Esophagus muscularis mucosa (tissue), 4 donors: ENCODE data around the gene SMIM3. TPM values are rescaled to one million over a fixed set of nuclear protein-coding genes. Genes with fewer than 3 reads are reported as not detected.
A peak's percentile ranks its signal among the peaks of the same experiment; 100 is the strongest.

Experiments
- DNase-seq: peaks from one replicate; pipeline ENCODE4 v3.0.0-alpha.2; 2017; ENCODE audit errors: extremely low spot score
- H3K27ac ChIP-seq, 4 donors: fragments of 200-600 bp; sonication (generic); replicated peaks in 1 of 4; 1 replicate in 3 of 4; 2 replicates in 1 of 4; pipeline ENCODE4 v1.5.1; 2016 to 2019; ENCODE audit warnings: mild to moderate bottlenecking in 1 of 4
- H3K27me3 ChIP-seq, 4 donors: fragments of 200-600 bp; sonication (generic); one replicate each; pipeline versions ENCODE4 v1.5.1 to v1.6.0; 2016 to 2019
- H3K36me3 ChIP-seq, 4 donors: fragments of 200-600 bp; sonication (generic); one replicate each; pipeline ENCODE4 v1.5.1; 2016 to 2019
- H3K4me1 ChIP-seq, 4 donors: fragments of 200-600 bp; sonication (generic); one replicate each; pipeline ENCODE4 v1.5.1; 2016 to 2019
- H3K4me3 ChIP-seq, 4 donors: fragments of 200-600 bp; sonication (generic); 1 replicate in 2 of 4; 2 replicates in 2 of 4; pipeline ENCODE4 v1.5.1; 2016 to 2019; ENCODE audit warnings: mild to moderate bottlenecking in 4 of 4, moderate library complexity in 1 of 4
- H3K9me3 ChIP-seq, 4 donors: fragments of 200-600 bp; sonication (generic); 1 replicate in 3 of 4; 2 replicates in 1 of 4; pipeline ENCODE4 v1.5.1; 2016 to 2019
- CTCF ChIP-seq, 3 experiments: fragments of 200-600 bp in 2 of 3; fragments of 450-650 bp in 1 of 3; sonication (generic) in 2 of 3; IDR thresholded peaks; one replicate each; pipeline ENCODE4 v1.5.1; 2017 to 2019; ENCODE audit warnings: antibody characterized with exemption in 3 of 3, mild to moderate bottlenecking in 2 of 3, moderate library complexity in 1 of 3
- EP300 ChIP-seq: sonication (generic); formaldehyde crosslinking; IDR thresholded peaks from one replicate; pipeline ENCODE4 v1.6.1; 2017; ENCODE audit warnings: antibody characterized with exemption
- POLR2A ChIP-seq: fragments of 450-650 bp; IDR thresholded peaks from one replicate; pipeline ENCODE4 v1.6.1; 2017; ENCODE audit warnings: antibody characterized with exemption, moderate library complexity, mild to moderate bottlenecking, low read depth
- POLR2AphosphoS5 ChIP-seq, 2 donors: sonication (generic); formaldehyde crosslinking; IDR thresholded peaks; one replicate each; pipeline ENCODE4 v1.6.1; 2017; ENCODE audit warnings: antibody characterized with exemption in 2 of 2
- WGBS: methylation state at CpG from one replicate; pipeline ENCODE4 v1.1.5; 2018; 5-methylcytosine and 5-hydroxymethylcytosine counted together
- intact Hi-C: fragments of 100-400 bp; cut with DNase I; formaldehyde crosslinking; loops from one replicate; pipeline ENCODE4 v1.15.1; 2023
- total RNA-seq, 4 donors: library from RNA; depleted of rRNA; stranded (reverse); fragments of >200 nt; gene quantifications; one replicate each; pipeline versions ENCODE4 v1.1.0 to v1.2.1, GENCODE V29; 2016

SMIM3 gene
- total RNA-seq, 4 donors from 2014 or later = 39.9 to 48.4 (median 44.4) TPM

GRCh38 chr5:150781706-150782614, 3.4 kb downstream of the SMIM3 start:
- DNase-seq = peak; percentile 95
- 54% methylated on average over 7 of the region's 10 CpGs for WGBS
- TF ChIP-seq CTCF (IDR thresholded peaks at IDR 0.05) = no peak
- peak; percentile 73 to 86 for TF ChIP-seq POLR2AphosphoS5 (IDR thresholded peaks at IDR 0.05)
- Histone ChIP-seq H3K36me3 (no peaks in the 10 kb centered on the region), H3K27me3 (no peaks in the 10 kb centered on the region), H3K27ac (peak overlapping the region; percentile 90 to 95 (median 93)), H3K4me1 (peaks cover 59 to 72% (median 65%) of the 10 kb centered on the region in 4 donors), H3K9me3 (no peaks in the 10 kb centered on the region), H3K4me3 (peak overlapping the region; percentile 5 to 93 (median 75))
- intact Hi-C loops = loop anchor here (10.0 kb wide), 1 partner anchor 223 kb away; no protein-coding TSS in a partner anchor

DNA sequence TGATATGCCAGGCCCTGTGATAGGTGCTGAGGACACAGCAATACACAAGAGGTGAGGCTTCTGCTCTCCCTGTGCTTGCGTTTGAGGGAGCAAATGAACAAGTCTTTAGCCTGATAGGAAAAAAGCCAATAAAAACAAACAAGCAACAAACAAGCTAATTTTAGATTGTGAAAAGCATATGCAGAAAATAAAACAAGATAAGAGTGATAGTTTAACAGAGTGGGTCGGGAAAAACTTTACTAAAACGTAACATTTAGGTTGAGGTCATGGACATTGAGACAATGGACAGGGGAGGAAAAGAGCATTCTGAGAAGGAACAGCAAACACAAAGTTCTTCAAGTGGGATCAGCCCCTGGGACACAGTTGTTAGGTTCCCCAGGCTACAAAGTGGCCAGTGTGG, 4.3 kb downstream of the SMIM3 start:
- H3K27me3 ChIP-seq = no peaks in the 10 kb centered on the region
- H3K4me3 ChIP-seq = peak overlapping the region in 3 of 4 donors; percentile 3 to 72 (median 25)
- no peaks in the 10 kb centered on the region for H3K9me3 ChIP-seq
- intact Hi-C loops = loop anchor here (10.0 kb wide), 1 partner anchor 222 kb away; no protein-coding TSS in a partner anchor
- whole genome bisulfite sequencing = 65% methylated on average over 3 of the region's 3 CpGs
- TF ChIP-seq POLR2AphosphoS5 (IDR thresholded peaks at IDR 0.05) (no peak), POLR2A (no peak), CTCF (IDR thresholded peaks at IDR 0.05) (no peak), EP300 (no peak)
- no peaks in the 10 kb centered on the region for H3K36me3 ChIP-seq
- DNase-seq = no peak
- peak overlapping the region; percentile 90 to 95 (median 93) for H3K27ac ChIP-seq
- H3K4me1 ChIP-seq = peaks cover 54 to 74% (median 62%) of the 10 kb centered on the region in 4 donors

DNA sequence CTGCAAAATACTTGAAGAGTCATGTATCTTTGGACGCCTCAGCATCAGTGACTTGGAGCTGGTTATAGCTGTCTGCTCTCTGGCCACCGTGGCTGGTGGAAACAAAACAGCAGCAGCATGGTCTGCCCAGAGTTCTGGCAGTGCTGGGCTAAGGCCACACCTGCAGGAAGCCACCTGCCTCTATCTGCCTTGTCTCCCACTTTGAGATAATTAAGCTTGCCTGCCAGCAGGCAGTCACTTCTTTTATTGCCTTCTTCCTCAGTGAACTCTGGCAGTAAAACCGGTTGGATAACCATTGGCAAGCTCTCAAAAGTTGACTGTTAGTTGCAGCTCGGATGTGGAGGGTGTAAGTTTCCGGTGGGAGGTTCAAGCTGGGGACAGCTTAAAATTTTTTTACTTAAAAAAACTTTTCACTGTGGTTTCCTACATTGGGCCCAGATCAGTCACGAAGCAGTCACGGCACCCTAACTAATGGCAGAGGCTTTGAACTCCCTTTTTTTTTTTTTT, 4.9 kb downstream of the SMIM3 start:
- H3K36me3 ChIP-seq = no peaks in the 10 kb centered on the region
- WGBS = 12% methylated on average over 7 of the region's 7 CpGs
- no peaks in the 10 kb centered on the region for H3K9me3 ChIP-seq
- H3K4me1 ChIP-seq = peaks cover 55 to 74% (median 61%) of the 10 kb centered on the region in 4 donors
- peak overlapping the region; percentile 90 to 95 (median 93) for H3K27ac ChIP-seq
- intact Hi-C loops = loop anchor here (10.0 kb wide), 1 partner anchor 221 kb away; no protein-coding TSS in a partner anchor
- DNase-seq = no peak
- peak overlapping the region in 3 of 4 donors; percentile 11 to 25 (median 18) for H3K4me3 ChIP-seq
- no peaks in the 10 kb centered on the region for H3K27me3 ChIP-seq
- TF ChIP-seq POLR2A = no peak
- TF ChIP-seq POLR2AphosphoS5 (IDR thresholded peaks at IDR 0.05) = peak; percentile 56 to 74

GRCh38 chr5:150785950-150786349, 7.4 kb downstream of the SMIM3 start:
- TF ChIP-seq EP300 (no peak), CTCF (IDR thresholded peaks at IDR 0.05) (no peak), POLR2A (no peak), POLR2AphosphoS5 (IDR thresholded peaks at IDR 0.05) (no peak)
- Histone ChIP-seq H3K27me3 (no peaks in the 10 kb centered on the region), H3K9me3 (no peaks in the 10 kb centered on the region), H3K36me3 (no peaks in the 10 kb centered on the region), H3K27ac (peak overlapping the region in 1 of 4 donors; percentile 44), H3K4me3 (no peak overlapping the region), H3K4me1 (peaks cover 56 to 77% (median 63%) of the 10 kb centered on the region in 4 donors)
- WGBS = 97% methylated on average over 1 of the region's 1 CpG
- DNase-seq = no peak
- intact Hi-C loops = loop anchor here (10.0 kb wide), 1 partner anchor 219 kb away; no protein-coding TSS in a partner anchor

GRCh38 chr5:150786876-150787275, 8.3 kb downstream of the SMIM3 start:
- no peaks in the 10 kb centered on the region for H3K9me3 ChIP-seq
- 93% methylated on average over 1 of the region's 1 CpG for WGBS
- intact Hi-C loops = loop anchor here (10.0 kb wide), 1 partner anchor 218 kb away; no protein-coding TSS in a partner anchor
- no peaks in the 10 kb centered on the region for H3K27me3 ChIP-seq
- no peak overlapping the region for H3K4me3 ChIP-seq
- peak overlapping the region in 1 of 4 donors; percentile 11 for H3K27ac ChIP-seq
- TF ChIP-seq POLR2A (no peak), EP300 (no peak), POLR2AphosphoS5 (IDR thresholded peaks at IDR 0.05) (no peak), CTCF (IDR thresholded peaks at IDR 0.05) (no peak)
- peaks cover 51 to 77% (median 57%) of the 10 kb centered on the region in 4 donors for H3K4me1 ChIP-seq
- DNase-seq = no peak
- H3K36me3 ChIP-seq = no peaks in the 10 kb centered on the region
